DMS153 treated with DMSO at 0.1 percent for 48 hours (cell line): Measurements from ENCODE around the gene LHFPL5.

ENCODE experiments used
- DNase-seq: peaks from one replicate; lab custom pipeline; 2025; ENCODE audit not compliant: unreplicated experiment; lab: John Stamatoyannopoulos, UW

Gene LHFPL5

GRCh38 chr6:35850208-35850607 lies 45.1 kb downstream of the LHFPL5 start:
- no peak for DNase-seq

GRCh38 chr6:35852994-35853393 lies 47.8 kb downstream of the LHFPL5 start:
- no peak for DNase-seq

- no peak for DNase-seq
These were observed 51.1 kb downstream of the LHFPL5 start for GRCh38 chr6:35856250-35856649.

GRCh38 chr6:35857853-35858252 lies 52.7 kb downstream of the LHFPL5 start:
- no peak for DNase-seq

- no peak for DNase-seq
These were observed 54.2 kb downstream of the LHFPL5 start for GRCh38 chr6:35859367-35859766.
